ENCODE measurements around the gene LYRM4. TPM values are rescaled to one million over a fixed set of nuclear protein-coding genes. Genes with fewer than 3 reads are reported as not detected.

Gene LYRM4
- total RNA-seq, 6 experiments from 2014 or later, result 5.7 to 11.5 (median 8.5) TPM

- 94% methylated on average over 3 of the region's 4 CpGs for WGBS (ENCODE audit: insufficient coverage, low coverage, low lambda C conversion rate, missing lambda C conversion rate)
- ATAC-seq, result no peak
- H3K27ac ChIP-seq, result no peak overlapping the region
- no peak overlapping the region for H3K4me3 ChIP-seq
- H3K4me1 ChIP-seq, result no peaks in the 10 kb centered on the region
- H3K27me3 ChIP-seq, result no peaks in the 10 kb centered on the region
- no peak for TF ChIP-seq POLR2A (IDR thresholded peaks at IDR 0.05)
- no peak for TF ChIP-seq CTCF (IDR thresholded peaks at IDR 0.05)
- H3K36me3 ChIP-seq, result no peaks in the 10 kb centered on the region
- no peak for DNase-seq
- no peaks in the 10 kb centered on the region for H3K9me3 ChIP-seq
- intact Hi-C loops (cut with DNase I), result loop anchor here (10.0 kb wide), 2 partner anchors 158 to 258 kb away; no protein-coding TSS in a partner anchor
Observed at GRCh38 chr6:5146398-5146797, 114.4 kb downstream of the LYRM4 start.

- ATAC-seq (peak; percentile 84 to 88 (median 86)), DNase-seq (peak; percentile 83 to 86 (median 83))
- H3K4me1 ChIP-seq, result peaks cover 0 to 7% (median 0%) of the 10 kb centered on the region in 4 donors
- H3K4me3 ChIP-seq, result no peak overlapping the region
- H3K27me3 ChIP-seq, result no peaks in the 10 kb centered on the region
- intact Hi-C loops (cut with DNase I), result loop anchor here (10.0 kb wide), 2 partner anchors 161 to 261 kb away; no protein-coding TSS in a partner anchor
- H3K36me3 ChIP-seq, result no peaks in the 10 kb centered on the region
- no peaks in the 10 kb centered on the region for H3K9me3 ChIP-seq
- 39% methylated on average over 9 of the region's 9 CpGs for WGBS (ENCODE audit: insufficient coverage, low coverage, low lambda C conversion rate, missing lambda C conversion rate)
- peak; percentile 91 to 94 (median 92) for TF ChIP-seq CTCF (IDR thresholded peaks at IDR 0.05)
- TF ChIP-seq POLR2A (IDR thresholded peaks at IDR 0.05), result no peak
- H3K27ac ChIP-seq, result no peak overlapping the region
Observed at GRCh38 chr6:5143634-5144311, 117.0 kb downstream of the LYRM4 start.

GRCh38 chr6:5142915-5143314 lies 117.8 kb downstream of the LYRM4 start:
- ATAC-seq (no peak), DNase-seq (no peak)
- H3K36me3 ChIP-seq, result no peaks in the 10 kb centered on the region
- TF ChIP-seq POLR2A (IDR thresholded peaks at IDR 0.05) (no peak), CTCF (IDR thresholded peaks at IDR 0.05) (no peak)
- WGBS (ENCODE audit: insufficient coverage, low coverage, low lambda C conversion rate, missing lambda C conversion rate), result 91% methylated on average over 6 of the region's 11 CpGs
- H3K27me3 ChIP-seq, result no peaks in the 10 kb centered on the region
- no peak overlapping the region for H3K27ac ChIP-seq
- peaks cover 0 to 7% (median 0%) of the 10 kb centered on the region in 4 donors for H3K4me1 ChIP-seq
- no peak overlapping the region for H3K4me3 ChIP-seq
- intact Hi-C loops (cut with DNase I), result loop anchor here (10.0 kb wide), 2 partner anchors 162 to 262 kb away; no protein-coding TSS in a partner anchor
- no peaks in the 10 kb centered on the region for H3K9me3 ChIP-seq

- no peaks in the 10 kb centered on the region for H3K36me3 ChIP-seq
- H3K4me3 ChIP-seq, result no peak overlapping the region
- intact Hi-C loops (cut with DNase I), result loop anchor here (10.0 kb wide), 2 partner anchors 163 to 263 kb away; no protein-coding TSS in a partner anchor
- DNase-seq (no peak), ATAC-seq (no peak)
- no peak overlapping the region for H3K27ac ChIP-seq
- H3K27me3 ChIP-seq, result no peaks in the 10 kb centered on the region
- no peak for TF ChIP-seq CTCF (IDR thresholded peaks at IDR 0.05)
- no peak for TF ChIP-seq POLR2A (IDR thresholded peaks at IDR 0.05)
- WGBS (ENCODE audit: insufficient coverage, low coverage, low lambda C conversion rate, missing lambda C conversion rate), result 83% methylated on average over 1 of the region's 4 CpGs
- H3K4me1 ChIP-seq, result peaks cover 0 to 7% (median 0%) of the 10 kb centered on the region in 4 donors
- H3K9me3 ChIP-seq, result no peaks in the 10 kb centered on the region
Observed at GRCh38 chr6:5142131-5142530, 118.6 kb downstream of the LYRM4 start.

All from right lobe of liver (tissue), 6 donors.